ENCODE results near the gene SUSD3.
"Not testable (repeated sequence)": the region's sequence is repeated elsewhere in the genome, so short reads cannot be mapped to it uniquely, and the experiment has no call there.

SUSD3 gene

DNA sequence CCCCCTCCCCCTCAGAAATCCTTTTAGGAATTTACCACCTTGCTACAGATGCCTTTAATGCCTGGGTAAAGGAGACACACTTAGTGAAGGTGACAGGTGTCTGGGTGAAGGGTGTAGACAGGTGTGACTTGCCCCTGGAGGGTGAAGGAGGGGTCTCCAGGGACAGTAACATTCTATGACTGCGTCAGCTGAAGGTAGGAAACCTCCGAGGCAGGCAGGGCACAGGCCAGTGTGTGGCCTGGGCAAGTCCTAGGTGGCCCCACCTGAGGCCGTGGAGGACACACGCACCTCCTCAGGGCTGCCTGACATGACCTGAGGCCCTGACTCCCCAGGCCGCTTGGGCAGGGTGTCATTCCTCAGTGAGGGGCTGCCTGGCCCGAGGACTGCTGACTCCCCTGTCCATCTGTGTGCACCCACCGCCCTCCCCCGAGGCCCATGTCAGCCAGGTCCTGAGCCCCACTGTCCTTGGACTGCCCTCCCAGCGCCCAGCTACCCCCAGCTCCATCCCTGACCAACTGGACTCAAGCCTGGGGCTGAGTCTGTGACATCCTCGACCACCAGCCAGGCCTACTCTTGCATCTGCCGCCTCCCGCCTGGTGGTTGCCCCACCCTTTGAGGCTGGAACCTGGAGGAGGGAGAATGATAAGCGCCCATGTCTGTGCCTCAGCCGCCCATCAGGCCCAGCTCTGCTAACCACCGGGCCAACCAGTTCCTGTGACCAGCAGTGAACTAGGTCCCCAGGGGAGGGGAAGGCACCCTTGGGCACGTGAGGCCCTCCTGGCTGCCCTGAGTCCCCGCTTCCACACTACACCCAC lies 55.9 kb downstream of the SUSD3 start:
- no peak for DNase-seq

DNA sequence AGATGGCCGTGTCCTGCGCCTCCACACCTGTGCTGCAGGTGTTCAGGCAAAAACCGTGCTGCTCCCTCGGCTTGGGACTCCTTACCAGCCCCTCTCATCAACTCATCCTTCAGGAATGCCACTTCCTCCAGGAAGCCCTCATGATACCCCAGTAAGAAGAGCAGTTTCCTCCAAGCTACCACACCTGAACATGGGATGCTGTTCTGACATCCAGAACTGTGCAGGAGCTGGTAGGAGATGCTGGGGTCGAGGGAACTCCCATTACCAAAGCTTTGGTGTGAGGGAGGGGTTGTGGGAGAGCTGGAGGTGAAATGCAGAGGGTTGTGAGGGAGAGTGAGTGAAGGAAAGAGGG lies 56.5 kb downstream of the SUSD3 start:
- DNase-seq: no peak

DNA sequence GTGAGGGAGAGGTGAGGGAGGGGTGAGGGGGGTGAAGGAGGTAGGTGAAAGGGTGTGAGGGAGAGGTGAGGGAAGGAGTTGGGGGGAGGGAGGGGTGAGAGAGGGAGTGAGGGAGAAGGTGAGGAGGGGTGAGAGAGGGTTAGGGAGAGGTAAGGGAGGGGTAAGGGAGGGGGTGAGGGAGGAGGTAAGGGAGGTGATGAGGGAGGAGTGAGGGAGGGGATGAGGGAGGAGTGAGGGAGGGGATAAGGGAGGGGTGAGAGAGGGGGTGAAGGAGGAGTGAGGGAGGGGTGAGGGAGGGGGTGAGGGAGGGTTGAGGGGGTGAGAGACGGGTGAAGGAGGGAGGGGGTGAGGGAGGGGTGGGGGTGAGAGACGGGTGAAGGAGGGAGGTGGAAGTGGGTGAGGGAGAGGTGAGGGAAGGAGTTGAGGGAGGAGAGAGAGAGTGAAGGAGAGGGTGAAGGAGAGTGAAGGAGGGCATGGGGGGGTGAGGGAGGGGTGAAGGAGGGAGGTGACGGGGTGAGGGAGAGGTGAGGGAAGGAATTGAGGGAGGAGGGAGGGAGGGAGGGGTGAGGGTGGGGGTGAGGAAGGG lies 57.1 kb downstream of the SUSD3 start:
- no peak for DNase-seq

DNA sequence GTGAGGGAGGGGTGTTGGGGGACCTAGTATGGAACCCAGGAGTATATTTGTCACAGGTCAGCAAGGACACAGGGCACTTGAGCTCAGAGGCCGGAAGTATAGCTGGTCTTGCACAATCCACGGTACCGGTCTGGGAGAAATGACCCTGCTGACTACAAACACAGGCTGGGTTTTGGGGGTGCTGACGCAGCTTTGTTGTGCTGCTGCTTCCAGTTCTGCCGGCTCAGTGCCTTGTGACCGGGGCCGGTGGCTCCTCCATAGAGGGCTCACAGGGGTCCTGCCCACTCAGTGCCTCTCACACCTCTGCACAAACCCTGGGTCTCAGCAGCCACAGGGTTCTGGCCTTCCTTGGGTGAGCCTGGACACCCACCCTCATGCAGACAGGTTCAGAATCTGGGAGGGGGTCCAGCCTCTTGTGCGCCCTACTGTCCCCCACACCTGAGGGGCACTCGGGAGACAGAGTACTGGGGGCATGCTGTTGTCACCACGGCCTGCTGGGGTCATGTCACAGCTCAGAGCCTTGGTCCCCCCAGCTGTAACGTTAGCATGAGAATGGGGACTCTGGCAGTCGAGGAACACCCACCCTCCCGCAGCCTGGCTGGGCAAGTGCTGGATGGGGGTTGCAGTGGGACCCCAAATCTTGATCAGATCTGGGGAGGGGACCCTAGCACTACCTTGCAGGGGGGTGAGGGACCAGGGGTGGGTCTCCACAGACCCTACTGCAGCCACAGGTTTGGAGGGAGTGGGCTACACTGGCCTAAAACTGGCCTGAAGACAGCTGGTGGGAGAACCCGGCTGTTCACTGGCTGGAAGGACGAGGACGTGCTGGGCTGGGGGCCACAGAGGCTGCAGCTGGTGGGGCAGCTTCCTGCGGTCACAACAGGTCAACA lies 57.8 kb downstream of the SUSD3 start:
- DNase-seq: no peak

DNA sequence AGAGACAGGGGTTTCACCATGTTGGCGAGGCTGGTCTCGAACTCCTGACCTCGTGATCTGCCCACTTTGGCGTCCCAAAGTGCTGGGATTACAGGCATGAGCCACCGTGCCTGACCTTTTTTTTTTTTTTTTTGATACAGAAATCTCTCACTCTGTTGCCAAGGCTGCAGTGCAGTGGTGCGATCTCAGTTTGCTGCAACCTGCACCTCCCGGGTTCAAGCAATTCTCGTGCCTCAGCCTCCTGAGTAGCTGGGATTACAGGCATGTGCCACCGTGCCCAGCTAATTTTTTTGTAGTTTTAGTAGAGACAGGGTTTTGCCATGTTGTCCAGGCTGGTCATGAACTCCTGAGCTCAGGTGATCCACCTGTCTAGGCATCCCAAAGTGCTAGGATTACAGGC lies 59.0 kb downstream of the SUSD3 start:
- DNase-seq: not testable (repeated sequence)

GRCh38 chr9:93117924-93118862 lies 59.7 kb downstream of the SUSD3 start:
- no peak for DNase-seq

GRCh38 chr9:93118863-93119702 lies 60.6 kb downstream of the SUSD3 start:
- DNase-seq: no peak

GRCh38 chr9:93119703-93119952 lies 61.1 kb downstream of the SUSD3 start:
- no peak for DNase-seq

- DNase-seq: no peak
Observed at GRCh38 chr9:93119953-93120845, 61.7 kb downstream of the SUSD3 start.

GRCh38 chr9:93120846-93121315 lies 62.4 kb downstream of the SUSD3 start:
- no peak for DNase-seq

DNA sequence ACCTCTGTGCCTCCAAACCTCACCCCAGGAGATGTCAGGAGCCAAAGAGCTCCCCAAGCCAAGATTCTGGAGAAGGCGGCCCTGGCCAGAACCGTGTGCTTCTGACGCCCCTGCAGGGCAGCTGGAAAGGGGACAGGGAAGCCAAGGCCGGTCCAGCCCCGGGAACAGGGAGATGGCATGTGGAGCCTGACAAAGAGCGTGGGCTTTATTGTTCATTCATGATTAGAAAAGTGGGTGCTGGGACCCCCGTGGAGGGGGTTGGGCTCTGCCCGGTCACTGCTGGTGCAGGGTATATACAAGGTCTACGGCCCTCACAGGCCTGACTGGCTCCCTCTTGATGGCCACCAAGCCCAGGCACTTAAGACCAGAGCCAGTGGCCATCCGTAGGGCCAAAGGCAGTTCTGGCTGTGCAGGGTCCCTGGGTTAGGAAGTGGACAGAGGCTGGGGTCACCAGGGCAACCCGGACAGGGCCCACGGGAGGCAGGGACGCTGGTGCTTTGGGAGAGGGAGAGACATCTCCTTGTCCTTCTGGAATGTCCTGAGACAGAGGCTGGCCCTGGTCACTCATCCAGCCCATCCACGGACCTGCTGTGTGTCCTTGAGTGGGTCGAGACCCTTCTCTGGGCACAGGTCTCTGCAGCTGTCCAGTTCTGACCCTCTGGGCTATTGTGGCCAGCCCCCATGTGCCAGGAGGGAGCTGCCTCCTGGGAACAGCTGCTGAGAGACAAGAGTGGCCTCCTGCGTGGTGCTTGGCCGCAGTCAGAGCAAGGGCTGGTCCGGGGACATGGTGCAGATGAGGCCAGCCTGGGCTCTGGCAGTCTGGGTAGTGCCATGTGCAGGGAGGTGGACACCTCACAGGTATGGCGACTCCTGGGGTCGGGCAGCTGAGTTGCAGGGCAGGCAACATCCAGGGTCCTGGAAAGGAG lies 63.1 kb downstream of the SUSD3 start:
- DNase-seq: no peak

DNA sequence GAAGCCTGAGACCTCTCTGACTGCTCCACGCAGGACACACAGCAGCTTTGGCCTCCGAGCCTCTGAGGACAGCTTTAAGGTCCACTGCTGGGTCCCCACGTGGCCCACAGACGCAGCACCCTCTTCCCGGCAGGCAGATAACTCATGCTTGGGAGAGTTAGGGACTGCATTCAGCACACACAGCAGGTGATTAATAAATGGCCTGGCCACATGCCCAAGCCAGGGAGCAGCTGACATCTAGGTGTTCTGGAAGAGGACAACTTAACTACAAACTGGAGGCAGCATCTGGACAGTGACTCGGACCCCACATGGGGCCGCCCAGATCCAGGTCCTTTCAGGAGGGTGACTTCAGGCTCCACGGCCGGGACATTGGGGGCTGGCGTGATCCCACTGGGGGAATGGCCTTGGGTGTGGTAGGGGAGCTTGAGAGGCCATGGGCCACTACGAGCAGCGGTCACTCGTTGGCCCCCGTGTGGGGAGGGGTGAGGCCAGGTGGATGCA lies 64.3 kb downstream of the SUSD3 start:
- no peak for DNase-seq

- no peak for DNase-seq
Observed at GRCh38 chr9:93123561-93124283, 65.2 kb downstream of the SUSD3 start.

GRCh38 chr9:93124793-93125192 lies 66.3 kb downstream of the SUSD3 start:
- no peak for DNase-seq

- no peak for DNase-seq
Observed at GRCh38 chr9:93125331-93125894, 66.9 kb downstream of the SUSD3 start.

- no peak for DNase-seq
Observed at GRCh38 chr9:93126151-93126781, 67.8 kb downstream of the SUSD3 start.

GRCh38 chr9:93126825-93127368 lies 68.4 kb downstream of the SUSD3 start:
- DNase-seq: no peak

Data from activated T-cell treated with anti-CD3 and anti-CD28 coated beads for 4 hours (primary cell).